Ishikawa (cell line): ENCODE results near the gene GJA4.

Experiments
- CEBPB ChIP-seq: IDR thresholded peaks from 2 replicates; pipeline ENCODE4 v1.6.1; 2012
- CREB1 ChIP-seq: IDR thresholded peaks from 2 replicates; pipeline ENCODE4 v1.6.1; 2012; ENCODE audit warnings: low read depth
- EGR1 ChIP-seq: IDR thresholded peaks from 2 replicates; pipeline ENCODE4 v1.6.1; 2012
- EP300 ChIP-seq: IDR thresholded peaks from 2 replicates; pipeline ENCODE4 v1.6.1; 2012; ENCODE audit warnings: borderline replicate concordance
- FOXM1 ChIP-seq: IDR thresholded peaks from 2 replicates; pipeline ENCODE4 v1.6.1; 2012; ENCODE audit warnings: low read depth, borderline replicate concordance
- MAX ChIP-seq: IDR thresholded peaks from 2 replicates; pipeline ENCODE4 v1.6.1; 2012
- NFIC ChIP-seq: IDR thresholded peaks from 2 replicates; pipeline ENCODE4 v1.6.1; 2012
- RAD21 ChIP-seq: IDR thresholded peaks from 2 replicates; pipeline ENCODE4 v1.6.1; 2012; ENCODE audit warnings: low read depth
- TAF1 ChIP-seq: IDR thresholded peaks from 2 replicates; pipeline ENCODE4 v1.6.1; 2012; ENCODE audit warnings: low read depth, mild to moderate bottlenecking
- TCF12 ChIP-seq: IDR thresholded peaks from 2 replicates; pipeline ENCODE4 v1.6.1; 2012; ENCODE audit warnings: low read depth
- TEAD4 ChIP-seq: IDR thresholded peaks from 2 replicates; pipeline ENCODE4 v1.6.1; 2012
- YY1 ChIP-seq: IDR thresholded peaks from 2 replicates; pipeline ENCODE4 v1.6.1; 2012; ENCODE audit warnings: low read depth
- ZBTB7A ChIP-seq: IDR thresholded peaks from 2 replicates; pipeline ENCODE4 v1.6.1; 2012; ENCODE audit warnings: low read depth
- TF ChIP-seq, protein P1 (sequence below): IDR thresholded peaks from 2 replicates; pipeline ENCODE4 v1.6.1; 2012; ENCODE audit warnings: low read depth, mild to moderate bottlenecking
- TF ChIP-seq, protein P2 (sequence below): IDR thresholded peaks from 2 replicates; pipeline ENCODE4 v1.6.1; 2012

The GJA4 gene

GRCh38 chr1:34784751-34785221, 8.0 kb upstream of the GJA4 start:
- no peak for TF ChIP-seq TAF1
- TF ChIP-seq ZBTB7A: no peak
- no peak for TF ChIP-seq FOXM1

DNA sequence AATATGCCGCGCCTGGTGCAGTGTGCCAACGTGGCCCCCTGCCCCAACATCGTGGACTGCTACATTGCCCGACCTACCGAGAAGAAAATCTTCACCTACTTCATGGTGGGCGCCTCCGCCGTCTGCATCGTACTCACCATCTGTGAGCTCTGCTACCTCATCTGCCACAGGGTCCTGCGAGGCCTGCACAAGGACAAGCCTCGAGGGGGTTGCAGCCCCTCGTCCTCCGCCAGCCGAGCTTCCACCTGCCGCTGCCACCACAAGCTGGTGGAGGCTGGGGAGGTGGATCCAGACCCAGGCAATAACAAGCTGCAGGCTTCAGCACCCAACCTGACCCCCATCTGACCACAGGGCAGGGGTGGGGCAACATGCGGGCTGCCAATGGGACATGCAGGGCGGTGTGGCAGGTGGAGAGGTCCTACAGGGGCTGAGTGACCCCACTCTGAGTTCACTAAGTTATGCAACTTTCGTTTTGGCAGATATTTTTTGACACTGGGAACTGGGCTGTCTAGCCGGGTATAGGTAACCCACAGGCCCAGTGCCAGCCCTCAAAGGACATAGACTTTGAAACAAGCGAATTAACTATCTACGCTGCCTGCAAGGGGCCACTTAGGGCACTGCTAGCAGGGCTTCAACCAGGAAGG, 7.4 kb upstream of the GJA4 start:
- TF ChIP-seq YY1 (no peak), CEBPB (no peak), CREB1 (no peak)

- TF ChIP-seq RAD21: no peak
- TF ChIP-seq, protein P1, sequence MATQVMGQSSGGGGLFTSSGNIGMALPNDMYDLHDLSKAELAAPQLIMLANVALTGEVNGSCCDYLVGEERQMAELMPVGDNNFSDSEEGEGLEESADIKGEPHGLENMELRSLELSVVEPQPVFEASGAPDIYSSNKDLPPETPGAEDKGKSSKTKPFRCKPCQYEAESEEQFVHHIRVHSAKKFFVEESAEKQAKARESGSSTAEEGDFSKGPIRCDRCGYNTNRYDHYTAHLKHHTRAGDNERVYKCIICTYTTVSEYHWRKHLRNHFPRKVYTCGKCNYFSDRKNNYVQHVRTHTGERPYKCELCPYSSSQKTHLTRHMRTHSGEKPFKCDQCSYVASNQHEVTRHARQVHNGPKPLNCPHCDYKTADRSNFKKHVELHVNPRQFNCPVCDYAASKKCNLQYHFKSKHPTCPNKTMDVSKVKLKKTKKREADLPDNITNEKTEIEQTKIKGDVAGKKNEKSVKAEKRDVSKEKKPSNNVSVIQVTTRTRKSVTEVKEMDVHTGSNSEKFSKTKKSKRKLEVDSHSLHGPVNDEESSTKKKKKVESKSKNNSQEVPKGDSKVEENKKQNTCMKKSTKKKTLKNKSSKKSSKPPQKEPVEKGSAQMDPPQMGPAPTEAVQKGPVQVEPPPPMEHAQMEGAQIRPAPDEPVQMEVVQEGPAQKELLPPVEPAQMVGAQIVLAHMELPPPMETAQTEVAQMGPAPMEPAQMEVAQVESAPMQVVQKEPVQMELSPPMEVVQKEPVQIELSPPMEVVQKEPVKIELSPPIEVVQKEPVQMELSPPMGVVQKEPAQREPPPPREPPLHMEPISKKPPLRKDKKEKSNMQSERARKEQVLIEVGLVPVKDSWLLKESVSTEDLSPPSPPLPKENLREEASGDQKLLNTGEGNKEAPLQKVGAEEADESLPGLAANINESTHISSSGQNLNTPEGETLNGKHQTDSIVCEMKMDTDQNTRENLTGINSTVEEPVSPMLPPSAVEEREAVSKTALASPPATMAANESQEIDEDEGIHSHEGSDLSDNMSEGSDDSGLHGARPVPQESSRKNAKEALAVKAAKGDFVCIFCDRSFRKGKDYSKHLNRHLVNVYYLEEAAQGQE: no peak
Observed at GRCh38 chr1:34785875-34786470, 6.8 kb upstream of the GJA4 start.

- TF ChIP-seq ZBTB7A: no peak
- peak; percentile 81 for TF ChIP-seq RAD21
Observed at GRCh38 chr1:34786521-34787325, 6.1 kb upstream of the GJA4 start.

- TF ChIP-seq CREB1 (no peak), CEBPB (no peak), EGR1 (no peak), FOXM1 (no peak), RAD21 (peak; percentile 18; the same call in 1 of the 2 replicates)
Observed at GRCh38 chr1:34787461-34788420, 5.1 kb upstream of the GJA4 start.

GRCh38 chr1:34790985-34791384, 1.8 kb upstream of the GJA4 start:
- TF ChIP-seq TCF12: no peak
- no peak for TF ChIP-seq TAF1
- no peak for TF ChIP-seq ZBTB7A
- TF ChIP-seq, protein P1: no peak
- no peak for TF ChIP-seq MAX
- no peak for TF ChIP-seq RAD21
- TF ChIP-seq, protein P2, sequence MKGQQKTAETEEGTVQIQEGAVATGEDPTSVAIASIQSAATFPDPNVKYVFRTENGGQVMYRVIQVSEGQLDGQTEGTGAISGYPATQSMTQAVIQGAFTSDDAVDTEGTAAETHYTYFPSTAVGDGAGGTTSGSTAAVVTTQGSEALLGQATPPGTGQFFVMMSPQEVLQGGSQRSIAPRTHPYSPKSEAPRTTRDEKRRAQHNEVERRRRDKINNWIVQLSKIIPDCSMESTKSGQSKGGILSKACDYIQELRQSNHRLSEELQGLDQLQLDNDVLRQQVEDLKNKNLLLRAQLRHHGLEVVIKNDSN: no peak
- TF ChIP-seq NFIC: no peak
- no peak for TF ChIP-seq YY1
- TF ChIP-seq CEBPB: no peak
- TF ChIP-seq FOXM1: no peak
- TF ChIP-seq TEAD4: no peak
- TF ChIP-seq CREB1: no peak
- no peak for TF ChIP-seq EP300
- TF ChIP-seq EGR1: no peak

GRCh38 chr1:34792424-34792823, 375 bp upstream of the GJA4 start:
- TF ChIP-seq EP300 (no peak), YY1 (no peak), RAD21 (no peak), TEAD4 (no peak), CREB1 (no peak), TCF12 (no peak)
- TF ChIP-seq, protein P2: no peak
- TF ChIP-seq, protein P1: no peak
